ENCODE measurements around the gene MYCN. TPM values are rescaled to one million over a fixed set of nuclear protein-coding genes. Genes with fewer than 3 reads are reported as not detected.
"Not testable (repeated sequence)": the region's sequence is repeated elsewhere in the genome, so short reads cannot be mapped to it uniquely, and the experiment has no call there.

MYCN gene
- polyA plus RNA-seq, 1 experiment, result not detected

GRCh38 chr2:15914596-15915385, 25.6 kb upstream of the MYCN start:
- no peaks in the 10 kb centered on the region for H3K27me3 ChIP-seq (ENCODE audit: control insufficient read depth, insufficient read depth, low read length)
- DNase-seq (ENCODE audit: low read depth, low spot score), result no peak
- H3K27ac ChIP-seq (ENCODE audit: low read depth, low read length), result no peak overlapping the region
- POLR2A ChIA-PET, result no interaction called here
- no peak overlapping the region for H3K4me3 ChIP-seq (ENCODE audit: low read depth, low read length)
- no peak for TF ChIP-seq CTCF (IDR thresholded peaks at IDR 0.05; ENCODE audit: low read depth, low read length)
- peaks cover 41% of the 10 kb centered on the region for H3K9me3 ChIP-seq (ENCODE audit: control insufficient read depth, insufficient read depth, low read length)
- CTCF ChIA-PET, result no interaction called here

- H3K27ac ChIP-seq (ENCODE audit: low read depth, low read length); H3K4me3 ChIP-seq (ENCODE audit: low read depth, low read length); CTCF ChIA-PET; POLR2A ChIA-PET; DNase-seq (ENCODE audit: low read depth, low spot score); H3K27me3 ChIP-seq (ENCODE audit: control insufficient read depth, insufficient read depth, low read length): not testable (repeated sequence)
- H3K9me3 ChIP-seq (ENCODE audit: control insufficient read depth, insufficient read depth, low read length), result peaks cover 41% of the 10 kb centered on the region
Observed at GRCh38 chr2:15915546-15915945, 24.8 kb upstream of the MYCN start.

- no peak overlapping the region for H3K4me3 ChIP-seq (ENCODE audit: low read depth, low read length)
- no peak overlapping the region for H3K27ac ChIP-seq (ENCODE audit: low read depth, low read length)
- POLR2A ChIA-PET, result no interaction called here
- H3K9me3 ChIP-seq (ENCODE audit: control insufficient read depth, insufficient read depth, low read length), result peaks cover 41% of the 10 kb centered on the region
- CTCF ChIA-PET, result no interaction called here
- no peak for DNase-seq (ENCODE audit: low read depth, low spot score)
- H3K27me3 ChIP-seq (ENCODE audit: control insufficient read depth, insufficient read depth, low read length), result no peaks in the 10 kb centered on the region
- no peak for TF ChIP-seq CTCF (IDR thresholded peaks at IDR 0.05; ENCODE audit: low read depth, low read length)
Observed at GRCh38 chr2:15916336-15916735, 24.0 kb upstream of the MYCN start.

GRCh38 chr2:15918761-15919356, 21.5 kb upstream of the MYCN start:
- CTCF ChIA-PET, result no interaction called here
- Histone ChIP-seq H3K27ac (ENCODE audit: low read depth, low read length) (no peak overlapping the region), H3K4me3 (ENCODE audit: low read depth, low read length) (no peak overlapping the region), H3K9me3 (ENCODE audit: control insufficient read depth, insufficient read depth, low read length) (peaks cover 46% of the 10 kb centered on the region), H3K27me3 (ENCODE audit: control insufficient read depth, insufficient read depth, low read length) (no peaks in the 10 kb centered on the region)
- TF ChIP-seq CTCF (IDR thresholded peaks at IDR 0.05; ENCODE audit: low read depth, low read length), result no peak
- POLR2A ChIA-PET, result no interaction called here
- no peak for DNase-seq (ENCODE audit: low read depth, low spot score)

GRCh38 chr2:15919716-15920434, 20.5 kb upstream of the MYCN start:
- CTCF ChIA-PET, result no interaction called here
- no peak for TF ChIP-seq CTCF (IDR thresholded peaks at IDR 0.05; ENCODE audit: low read depth, low read length)

More at GRCh38 chr2:15919716-15920434, 20.5 kb upstream of the MYCN start:
- DNase-seq (ENCODE audit: low read depth, low spot score), result no peak
- Histone ChIP-seq H3K9me3 (ENCODE audit: control insufficient read depth, insufficient read depth, low read length) (peaks cover 42% of the 10 kb centered on the region), H3K4me3 (ENCODE audit: low read depth, low read length) (no peak overlapping the region), H3K27me3 (ENCODE audit: control insufficient read depth, insufficient read depth, low read length) (no peaks in the 10 kb centered on the region), H3K27ac (ENCODE audit: low read depth, low read length) (no peak overlapping the region)
- POLR2A ChIA-PET, result no interaction called here
